ENCODE measurements around the gene TCP11L2.

TCP11L2 gene

GRCh38 chr12:106297681-106298080, 4.9 kb upstream of the TCP11L2 start:
- H3K9me3 ChIP-seq (ENCODE audit: control insufficient read depth, insufficient read depth, low read length), result no peaks in the 10 kb centered on the region
- peaks cover 18% of the 10 kb centered on the region for H3K4me1 ChIP-seq (ENCODE audit: control insufficient read depth, low read length)
- peak overlapping the region; percentile 30 for H3K4me2 ChIP-seq (ENCODE audit: low read length)
- H3K79me2 ChIP-seq (ENCODE audit: control insufficient read depth, low read length), result no peaks in the 10 kb centered on the region
- no peak overlapping the region for H3K4me3 ChIP-seq (ENCODE audit: low read length)
- no peaks in the 10 kb centered on the region for H3F3A ChIP-seq (ENCODE audit: control insufficient read depth, insufficient read depth)
- TF ChIP-seq EZH2phosphoT487 (IDR thresholded peaks at IDR 0.05; ENCODE audit: borderline replicate concordance, low read length), result no peak
- TF ChIP-seq CTCF (IDR thresholded peaks at IDR 0.05; ENCODE audit: low read depth, low read length, poor library complexity, severe bottlenecking), result no peak
- H4K20me1 ChIP-seq (ENCODE audit: control insufficient read depth, insufficient read depth, low read depth, low read length), result no peaks in the 10 kb centered on the region
- H3K36me3 ChIP-seq (ENCODE audit: control insufficient read depth, low read length), result no peaks in the 10 kb centered on the region
- H3K27me3 ChIP-seq (ENCODE audit: control insufficient read depth, low read length), result no peaks in the 10 kb centered on the region
- no peak overlapping the region for H3K27ac ChIP-seq (ENCODE audit: low read depth, low read length)
- no peaks in the 10 kb centered on the region for H3K9me2 ChIP-seq (replicated peaks; ENCODE audit: control insufficient read depth, low read length)

- H3K27ac ChIP-seq (ENCODE audit: low read depth, low read length), result no peak overlapping the region
- H3F3A ChIP-seq (ENCODE audit: control insufficient read depth, insufficient read depth), result no peaks in the 10 kb centered on the region
- no peak overlapping the region for H3K4me3 ChIP-seq (ENCODE audit: low read length)
- H3K36me3 ChIP-seq (ENCODE audit: control insufficient read depth, low read length), result no peaks in the 10 kb centered on the region
- no peak for TF ChIP-seq EZH2phosphoT487 (IDR thresholded peaks at IDR 0.05; ENCODE audit: borderline replicate concordance, low read length)
- TF ChIP-seq CTCF (IDR thresholded peaks at IDR 0.05; ENCODE audit: low read depth, low read length, poor library complexity, severe bottlenecking), result no peak
- no peaks in the 10 kb centered on the region for H3K9me3 ChIP-seq (ENCODE audit: control insufficient read depth, insufficient read depth, low read length)
- no peaks in the 10 kb centered on the region for H3K27me3 ChIP-seq (ENCODE audit: control insufficient read depth, low read length)
- peaks cover 30% of the 10 kb centered on the region for H3K4me1 ChIP-seq (ENCODE audit: control insufficient read depth, low read length)
- H3K9me2 ChIP-seq (replicated peaks; ENCODE audit: control insufficient read depth, low read length), result no peaks in the 10 kb centered on the region
- no peaks in the 10 kb centered on the region for H3K79me2 ChIP-seq (ENCODE audit: control insufficient read depth, low read length)
- no peaks in the 10 kb centered on the region for H4K20me1 ChIP-seq (ENCODE audit: control insufficient read depth, insufficient read depth, low read depth, low read length)
- no peak overlapping the region for H3K4me2 ChIP-seq (ENCODE audit: low read length)
These were observed 3.2 kb upstream of the TCP11L2 start for GRCh38 chr12:106299202-106299774.

GRCh38 chr12:106300761-106301160, 1.8 kb upstream of the TCP11L2 start:
- H3K9me2 ChIP-seq (replicated peaks; ENCODE audit: control insufficient read depth, low read length), result no peaks in the 10 kb centered on the region
- no peak for TF ChIP-seq EZH2phosphoT487 (IDR thresholded peaks at IDR 0.05; ENCODE audit: borderline replicate concordance, low read length)
- no peaks in the 10 kb centered on the region for H3K27me3 ChIP-seq (ENCODE audit: control insufficient read depth, low read length)
- no peaks in the 10 kb centered on the region for H4K20me1 ChIP-seq (ENCODE audit: control insufficient read depth, insufficient read depth, low read depth, low read length)
- H3K4me2 ChIP-seq (ENCODE audit: low read length), result no peak overlapping the region
- H3K4me3 ChIP-seq (ENCODE audit: low read length), result no peak overlapping the region
- no peak overlapping the region for H3K27ac ChIP-seq (ENCODE audit: low read depth, low read length)
- H3K4me1 ChIP-seq (ENCODE audit: control insufficient read depth, low read length), result peaks cover 30% of the 10 kb centered on the region
- no peaks in the 10 kb centered on the region for H3K79me2 ChIP-seq (ENCODE audit: control insufficient read depth, low read length)
- no peaks in the 10 kb centered on the region for H3K9me3 ChIP-seq (ENCODE audit: control insufficient read depth, insufficient read depth, low read length)
- H3F3A ChIP-seq (ENCODE audit: control insufficient read depth, insufficient read depth), result no peaks in the 10 kb centered on the region
- no peaks in the 10 kb centered on the region for H3K36me3 ChIP-seq (ENCODE audit: control insufficient read depth, low read length)

- no peaks in the 10 kb centered on the region for H3K79me2 ChIP-seq (ENCODE audit: control insufficient read depth, low read length)
- no peaks in the 10 kb centered on the region for H3K27me3 ChIP-seq (ENCODE audit: control insufficient read depth, low read length)
- H4K20me1 ChIP-seq (ENCODE audit: control insufficient read depth, insufficient read depth, low read depth, low read length), result no peaks in the 10 kb centered on the region
- TF ChIP-seq EZH2phosphoT487 (IDR thresholded peaks at IDR 0.05; ENCODE audit: borderline replicate concordance, low read length) (no peak), CTCF (IDR thresholded peaks at IDR 0.05; ENCODE audit: low read depth, low read length, poor library complexity, severe bottlenecking) (no peak)
- peaks cover 30% of the 10 kb centered on the region for H3K4me1 ChIP-seq (ENCODE audit: control insufficient read depth, low read length)
- H3K9me3 ChIP-seq (ENCODE audit: control insufficient read depth, insufficient read depth, low read length), result no peaks in the 10 kb centered on the region
- no peak overlapping the region for H3K27ac ChIP-seq (ENCODE audit: low read depth, low read length)
- H3K4me3 ChIP-seq (ENCODE audit: low read length), result 0 out of 2 replicates have a peak overlapping the region, but pooled peaks have one; percentile 87
- H3K36me3 ChIP-seq (ENCODE audit: control insufficient read depth, low read length), result no peaks in the 10 kb centered on the region
- H3F3A ChIP-seq (ENCODE audit: control insufficient read depth, insufficient read depth), result no peaks in the 10 kb centered on the region
- no peaks in the 10 kb centered on the region for H3K9me2 ChIP-seq (replicated peaks; ENCODE audit: control insufficient read depth, low read length)
- H3K4me2 ChIP-seq (ENCODE audit: low read length), result peak overlapping the region; percentile 99
These were observed 1.3 kb upstream of the TCP11L2 start for GRCh38 chr12:106301241-106301610.

Measured in DOHH2 (cell line).